Raji (cell line): ENCODE data around the gene SLC45A3.

Experiments
- POLR2A ChIP-seq: IDR thresholded peaks from 2 replicates; pipeline ENCODE4 v1.6.1; 2011; ENCODE audit warnings: low read depth, low read length, control low read depth; ENCODE audit not compliant: insufficient read depth

The SLC45A3 gene

DNA sequence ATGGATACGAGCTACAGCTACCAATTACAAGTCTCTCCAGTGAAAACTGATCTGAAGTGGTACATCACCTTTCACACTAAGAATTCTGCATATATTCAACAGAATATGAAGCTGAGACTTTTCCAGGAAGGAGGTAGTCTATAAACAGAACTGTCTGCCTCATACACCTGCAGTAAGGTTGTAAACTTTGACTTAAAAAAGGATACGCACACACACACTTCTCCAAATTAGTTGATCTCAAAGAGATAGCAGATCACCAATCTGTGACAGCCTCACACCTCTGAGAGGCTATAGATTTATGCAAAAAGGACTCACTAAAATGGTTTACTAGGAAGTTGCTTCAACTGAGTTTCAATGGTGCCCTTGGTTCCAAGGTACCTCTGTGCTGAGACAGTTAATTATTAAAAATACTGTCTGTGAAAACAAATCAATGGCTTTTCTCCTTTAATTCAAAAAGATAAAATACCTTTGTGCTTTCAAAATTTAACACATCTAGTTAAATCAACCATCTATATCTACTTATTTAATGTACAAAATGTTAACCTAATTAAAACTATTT lies 66.4 kb downstream of the SLC45A3 start:
- TF ChIP-seq POLR2A = no peak

DNA sequence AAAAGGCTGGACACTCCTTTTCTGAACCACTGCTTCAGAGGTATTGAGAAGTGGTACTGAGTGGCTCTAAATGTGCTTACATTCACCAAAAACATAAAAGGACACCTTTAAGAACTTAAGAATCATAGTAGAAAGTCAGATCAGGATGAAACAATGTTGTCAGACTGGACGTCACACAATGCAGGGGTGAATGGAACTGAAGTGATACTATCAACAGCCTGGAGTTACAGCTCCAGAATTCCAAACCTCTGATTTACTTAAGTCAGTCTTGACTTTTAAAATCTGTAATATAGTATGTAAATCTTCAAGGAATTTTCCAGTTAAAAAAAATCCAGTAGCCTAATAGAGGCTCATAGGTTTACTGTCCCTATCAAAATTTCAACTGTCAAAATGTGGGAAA lies 67.8 kb downstream of the SLC45A3 start:
- TF ChIP-seq POLR2A = no peak

DNA sequence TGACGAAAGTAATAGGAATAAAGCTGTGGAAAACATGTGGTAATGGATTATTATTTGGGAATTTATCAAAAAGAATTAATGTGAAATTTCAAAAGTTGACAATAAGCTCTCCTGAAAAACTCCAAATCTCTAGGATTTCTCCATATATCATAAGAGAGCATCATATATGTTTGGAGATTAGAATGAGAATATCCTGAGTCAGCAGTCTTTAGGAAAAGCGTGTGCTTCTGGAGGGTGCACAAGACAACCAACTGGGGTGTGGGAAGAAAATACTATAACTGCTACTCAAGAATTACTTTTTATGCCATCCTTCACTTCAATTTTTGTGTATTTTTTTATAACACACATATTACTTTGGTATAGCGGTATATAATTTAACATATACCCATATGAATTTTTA lies 68.2 kb downstream of the SLC45A3 start:
- no peak for TF ChIP-seq POLR2A

DNA sequence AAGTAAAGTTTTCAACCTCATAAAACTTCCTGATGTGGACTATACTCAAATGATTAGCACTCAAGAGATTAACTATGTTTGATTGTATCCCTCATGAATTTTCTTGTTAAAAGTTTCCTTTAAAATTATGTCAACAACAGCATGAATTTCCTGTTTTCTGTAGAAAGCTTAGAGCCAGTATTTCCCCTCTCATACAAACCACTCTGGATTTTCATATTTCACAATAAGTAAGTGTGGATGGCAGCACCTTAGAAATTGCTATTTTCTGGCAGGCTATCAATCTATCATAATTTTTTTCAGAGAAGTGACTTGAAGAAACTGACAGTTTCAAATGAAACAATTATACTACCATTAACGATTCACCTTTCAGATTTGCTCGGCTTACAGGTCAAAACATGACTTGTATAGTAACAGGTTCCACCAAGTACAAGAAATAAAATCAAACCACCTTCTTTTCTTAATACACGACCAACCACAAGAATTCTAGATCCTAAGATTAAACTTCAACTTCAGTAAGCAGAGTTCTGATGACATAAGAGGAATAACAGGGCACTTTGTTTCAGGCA lies 69.3 kb downstream of the SLC45A3 start:
- TF ChIP-seq POLR2A = no peak

DNA sequence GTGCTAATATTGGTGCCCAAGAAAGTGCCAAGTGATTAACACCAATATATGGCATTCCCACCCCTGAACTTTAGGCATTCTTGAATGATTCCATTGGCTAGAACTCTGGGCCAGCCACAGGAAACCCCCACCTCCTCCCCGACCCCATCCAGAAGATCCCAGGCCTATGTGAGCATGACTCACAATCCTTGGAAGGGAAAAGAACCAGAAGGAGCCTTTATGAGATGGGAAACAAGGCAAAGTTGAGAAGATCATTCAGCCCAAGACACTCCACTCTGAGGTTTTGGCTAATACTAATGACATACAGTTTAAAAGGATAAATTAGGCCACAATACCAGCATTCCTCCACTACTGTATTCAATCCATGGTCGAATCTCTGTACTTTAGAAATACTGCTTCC lies 70.3 kb downstream of the SLC45A3 start:
- TF ChIP-seq POLR2A = no peak
